ENCODE measurements around the gene TNFSF12.
"Not testable (repeated sequence)": the region's sequence is repeated elsewhere in the genome, so short reads cannot be mapped to it uniquely, and the experiment has no call there.

Gene TNFSF12

GRCh38 chr17:7591596-7591995 lies 42.7 kb downstream of the TNFSF12 start:
- H3K9me2 ChIP-seq (replicated peaks; ENCODE audit: insufficient read depth, low read length), result no peaks in the 10 kb centered on the region
- no peaks in the 10 kb centered on the region for H4K20me1 ChIP-seq (ENCODE audit: low read depth, low read length)
- no peak for TF ChIP-seq EZH2phosphoT487 (conservative IDR thresholded peaks at IDR 0.05; ENCODE audit: low read length)
- TF ChIP-seq CTCF (IDR thresholded peaks at IDR 0.05; ENCODE audit: insufficient read depth, low read length, poor library complexity, severe bottlenecking), result no peak
- no peak overlapping the region for H3K4me3 ChIP-seq (ENCODE audit: insufficient read depth, low read length, poor library complexity, severe bottlenecking)
- no peaks in the 10 kb centered on the region; the same call in 1 of the 2 replicates for H3K79me2 ChIP-seq (ENCODE audit: insufficient read depth, low read length)
- H2AFZ ChIP-seq (ENCODE audit: low read depth, low read length, severe bottlenecking), result no peak overlapping the region
- H3K4me2 ChIP-seq (ENCODE audit: low read depth, low read length, poor library complexity, severe bottlenecking), result no peak overlapping the region
- no peaks in the 10 kb centered on the region for H3K27me3 ChIP-seq (ENCODE audit: low read length)
- H3K27ac ChIP-seq (ENCODE audit: low read depth, low read length), result no peak overlapping the region
- no peaks in the 10 kb centered on the region for H3F3A ChIP-seq (ENCODE audit: insufficient read depth)
- peaks cover 11% of the 10 kb centered on the region; the same call in 1 of the 2 replicates for H3K36me3 ChIP-seq (ENCODE audit: low read length)
- H3K9ac ChIP-seq (ENCODE audit: low read length), result no peak overlapping the region
- H3K9me3 ChIP-seq (ENCODE audit: insufficient read depth, low read length), result no peaks in the 10 kb centered on the region

GRCh38 chr17:7592422-7593021 lies 43.7 kb downstream of the TNFSF12 start:
- no peak overlapping the region for H3K9ac ChIP-seq (ENCODE audit: low read length)
- TF ChIP-seq CTCF (IDR thresholded peaks at IDR 0.05; ENCODE audit: insufficient read depth, low read length, poor library complexity, severe bottlenecking) (no peak), EZH2phosphoT487 (conservative IDR thresholded peaks at IDR 0.05; ENCODE audit: low read length) (no peak)
- H3K9me3 ChIP-seq (ENCODE audit: insufficient read depth, low read length), result no peaks in the 10 kb centered on the region
- H3K27me3 ChIP-seq (ENCODE audit: low read length), result no peaks in the 10 kb centered on the region
- no peaks in the 10 kb centered on the region for H3F3A ChIP-seq (ENCODE audit: insufficient read depth)
- no peaks in the 10 kb centered on the region for H3K79me2 ChIP-seq (ENCODE audit: insufficient read depth, low read length)
- peaks cover 11% of the 10 kb centered on the region; the same call in 1 of the 2 replicates for H3K36me3 ChIP-seq (ENCODE audit: low read length)
- H3K27ac ChIP-seq (ENCODE audit: low read depth, low read length), result no peak overlapping the region
- H4K20me1 ChIP-seq (ENCODE audit: low read depth, low read length), result no peaks in the 10 kb centered on the region
- H3K4me3 ChIP-seq (ENCODE audit: insufficient read depth, low read length, poor library complexity, severe bottlenecking), result no peak overlapping the region
- no peak overlapping the region for H2AFZ ChIP-seq (ENCODE audit: low read depth, low read length, severe bottlenecking)
- no peaks in the 10 kb centered on the region for H3K9me2 ChIP-seq (replicated peaks; ENCODE audit: insufficient read depth, low read length)
- H3K4me2 ChIP-seq (ENCODE audit: low read depth, low read length, poor library complexity, severe bottlenecking), result no peak overlapping the region

GRCh38 chr17:7593296-7593695 lies 44.4 kb downstream of the TNFSF12 start:
- Histone ChIP-seq H3K4me2 (ENCODE audit: low read depth, low read length, poor library complexity, severe bottlenecking) (no peak overlapping the region), H3K27me3 (ENCODE audit: low read length) (no peaks in the 10 kb centered on the region), H4K20me1 (ENCODE audit: low read depth, low read length) (no peaks in the 10 kb centered on the region), H2AFZ (ENCODE audit: low read depth, low read length, severe bottlenecking) (no peak overlapping the region), H3K36me3 (ENCODE audit: low read length) (peaks cover 11% of the 10 kb centered on the region; the same call in 1 of the 2 replicates), H3K9me2 (replicated peaks; ENCODE audit: insufficient read depth, low read length) (no peaks in the 10 kb centered on the region), H3F3A (ENCODE audit: insufficient read depth) (no peaks in the 10 kb centered on the region), H3K9ac (ENCODE audit: low read length) (no peak overlapping the region), H3K79me2 (ENCODE audit: insufficient read depth, low read length) (no peaks in the 10 kb centered on the region), H3K27ac (ENCODE audit: low read depth, low read length) (no peak overlapping the region), H3K9me3 (ENCODE audit: insufficient read depth, low read length) (no peaks in the 10 kb centered on the region), H3K4me3 (ENCODE audit: insufficient read depth, low read length, poor library complexity, severe bottlenecking) (no peak overlapping the region)
- no peak for TF ChIP-seq CTCF (IDR thresholded peaks at IDR 0.05; ENCODE audit: insufficient read depth, low read length, poor library complexity, severe bottlenecking)
- TF ChIP-seq EZH2phosphoT487 (conservative IDR thresholded peaks at IDR 0.05; ENCODE audit: low read length), result no peak

GRCh38 chr17:7597561-7597960 lies 48.7 kb downstream of the TNFSF12 start:
- peaks cover 14% of the 10 kb centered on the region; the same call in 1 of the 2 replicates for H3K36me3 ChIP-seq (ENCODE audit: low read length)
- not testable (repeated sequence) for H3K4me2 ChIP-seq (ENCODE audit: low read depth, low read length, poor library complexity, severe bottlenecking); H3K9me2 ChIP-seq (replicated peaks; ENCODE audit: insufficient read depth, low read length); H3K9ac ChIP-seq (ENCODE audit: low read length); H3K79me2 ChIP-seq (ENCODE audit: insufficient read depth, low read length); H2AFZ ChIP-seq (ENCODE audit: low read depth, low read length, severe bottlenecking); H3F3A ChIP-seq (ENCODE audit: insufficient read depth); H3K9me3 ChIP-seq (ENCODE audit: insufficient read depth, low read length); H3K27me3 ChIP-seq (ENCODE audit: low read length); H4K20me1 ChIP-seq (ENCODE audit: low read depth, low read length); H3K4me3 ChIP-seq (ENCODE audit: insufficient read depth, low read length, poor library complexity, severe bottlenecking); H3K27ac ChIP-seq (ENCODE audit: low read depth, low read length)

Measured in SU-DHL-6 (cell line).